Gastroesophageal sphincter (tissue), 4 donors: ENCODE measurements around the gene C5orf58. TPM values are rescaled to one million over a fixed set of nuclear protein-coding genes. Genes with fewer than 3 reads are reported as not detected.

Experiments used
- ATAC-seq: fragments of 150-250 bp; one replicate; pipeline ENCODE4 v1.9.1; 2016; ENCODE audit warnings: mild to moderate bottlenecking, moderate library complexity
- H3K27ac ChIP-seq, 4 donors: fragments of 200-600 bp; sonication (generic) in 3 of 4; 1 replicate in 3 of 4; 2 replicates in 1 of 4; pipeline ENCODE4 v1.5.1; 2016 to 2019
- H3K27me3 ChIP-seq: fragments of 200-600 bp; sonication (generic); one replicate; pipeline ENCODE4 v1.5.1; 2019
- H3K36me3 ChIP-seq, 2 donors: fragments of 200-600 bp; sonication (generic); one replicate each; pipeline ENCODE4 v1.5.1; 2019; ENCODE audit warnings: control low read depth in 1 of 2
- H3K4me1 ChIP-seq, 3 donors: fragments of 200-600 bp; sonication (generic); 1 replicate in 2 of 3; 2 replicates in 1 of 3; pipeline ENCODE4 v1.5.1; 2016 to 2019; ENCODE audit warnings: control low read depth in 2 of 3
- H3K4me3 ChIP-seq, 2 donors: fragments of 200-600 bp; sonication (generic); one replicate each; pipeline ENCODE4 v1.5.1; 2019; ENCODE audit warnings: mild to moderate bottlenecking in 1 of 2, moderate library complexity in 1 of 2
- H3K9me3 ChIP-seq, 3 donors: fragments of 200-600 bp; sonication (generic); one replicate each; pipeline ENCODE4 v1.5.1; 2017 to 2019; ENCODE audit warnings: control low read depth in 2 of 3
- EP300 ChIP-seq: sonication (generic); formaldehyde crosslinking; IDR thresholded peaks from one replicate; pipeline ENCODE4 v1.6.1; 2017; ENCODE audit warnings: antibody characterized with exemption, mild to moderate bottlenecking
- POLR2A ChIP-seq, 2 donors: fragments of 450-650 bp; IDR thresholded peaks; one replicate each; pipeline ENCODE4 v1.6.1; 2017; ENCODE audit warnings: antibody characterized with exemption in 2 of 2, mild to moderate bottlenecking in 2 of 2, moderate library complexity in 1 of 2
- POLR2AphosphoS5 ChIP-seq: sonication (generic); formaldehyde crosslinking; IDR thresholded peaks from one replicate; pipeline ENCODE4 v1.6.1; 2017; ENCODE audit warnings: antibody characterized with exemption
- WGBS, 2 donors: methylation state at CpG; one replicate each; pipeline ENCODE4 v1.1.5; 2018; ENCODE audit warnings: low coverage in 1 of 2; 5-methylcytosine and 5-hydroxymethylcytosine counted together
- total RNA-seq, 4 donors: library from RNA; depleted of rRNA; stranded (reverse); fragments of >200 nt; gene quantifications; one replicate each; pipeline ENCODE4 v1.1.0, GENCODE V29; 2016
- TF ChIP-seq, protein P1 (sequence below), 4 experiments: fragments of 200-600 bp in 2 of 4; fragments of 450-650 bp in 2 of 4; sonication (generic) in 1 of 4; IDR thresholded peaks; one replicate each; pipeline ENCODE4 v1.5.1; 2017 to 2019; ENCODE audit warnings: antibody characterized with exemption in 4 of 4, mild to moderate bottlenecking in 2 of 4, moderate library complexity in 2 of 4

C5orf58 gene
- total RNA-seq, 4 donors from 2014 or later: not detected

DNA sequence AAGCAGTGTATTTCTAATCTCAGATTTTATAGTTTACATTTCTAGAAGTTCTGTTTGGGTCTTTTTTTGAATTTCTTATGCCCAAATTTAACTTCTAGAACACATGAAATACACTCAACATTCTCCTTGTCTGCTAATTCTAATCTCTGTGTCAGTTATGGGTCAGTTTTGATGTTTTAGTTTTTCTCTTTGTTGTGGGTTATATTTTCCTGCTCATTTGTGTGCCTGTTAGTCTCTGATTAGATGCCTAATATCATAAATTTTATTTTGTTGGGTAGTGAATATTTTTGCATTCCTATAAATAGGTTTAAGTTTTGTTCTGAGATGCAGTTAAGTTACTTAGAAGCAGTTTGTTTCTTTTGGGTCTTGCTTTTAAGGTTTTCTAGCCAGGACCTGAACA, 52.4 kb downstream of the C5orf58 start:
- TF ChIP-seq EP300 (no peak), POLR2A (IDR thresholded peaks at IDR 0.05) (no peak), POLR2AphosphoS5 (no peak)
- TF ChIP-seq, protein P1, sequence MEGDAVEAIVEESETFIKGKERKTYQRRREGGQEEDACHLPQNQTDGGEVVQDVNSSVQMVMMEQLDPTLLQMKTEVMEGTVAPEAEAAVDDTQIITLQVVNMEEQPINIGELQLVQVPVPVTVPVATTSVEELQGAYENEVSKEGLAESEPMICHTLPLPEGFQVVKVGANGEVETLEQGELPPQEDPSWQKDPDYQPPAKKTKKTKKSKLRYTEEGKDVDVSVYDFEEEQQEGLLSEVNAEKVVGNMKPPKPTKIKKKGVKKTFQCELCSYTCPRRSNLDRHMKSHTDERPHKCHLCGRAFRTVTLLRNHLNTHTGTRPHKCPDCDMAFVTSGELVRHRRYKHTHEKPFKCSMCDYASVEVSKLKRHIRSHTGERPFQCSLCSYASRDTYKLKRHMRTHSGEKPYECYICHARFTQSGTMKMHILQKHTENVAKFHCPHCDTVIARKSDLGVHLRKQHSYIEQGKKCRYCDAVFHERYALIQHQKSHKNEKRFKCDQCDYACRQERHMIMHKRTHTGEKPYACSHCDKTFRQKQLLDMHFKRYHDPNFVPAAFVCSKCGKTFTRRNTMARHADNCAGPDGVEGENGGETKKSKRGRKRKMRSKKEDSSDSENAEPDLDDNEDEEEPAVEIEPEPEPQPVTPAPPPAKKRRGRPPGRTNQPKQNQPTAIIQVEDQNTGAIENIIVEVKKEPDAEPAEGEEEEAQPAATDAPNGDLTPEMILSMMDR (IDR thresholded peaks at IDR 0.05): no peak
- H3K4me1 ChIP-seq: peaks cover 0 to 29% (median 7%) of the 10 kb centered on the region in 3 donors
- no peak for ATAC-seq
- no peak overlapping the region for H3K4me3 ChIP-seq
- peaks cover 0 to 8% (median 0%) of the 10 kb centered on the region in 3 donors for H3K9me3 ChIP-seq
- H3K36me3 ChIP-seq: no peaks in the 10 kb centered on the region
- H3K27me3 ChIP-seq: no peaks in the 10 kb centered on the region
- H3K27ac ChIP-seq: no peak overlapping the region

DNA sequence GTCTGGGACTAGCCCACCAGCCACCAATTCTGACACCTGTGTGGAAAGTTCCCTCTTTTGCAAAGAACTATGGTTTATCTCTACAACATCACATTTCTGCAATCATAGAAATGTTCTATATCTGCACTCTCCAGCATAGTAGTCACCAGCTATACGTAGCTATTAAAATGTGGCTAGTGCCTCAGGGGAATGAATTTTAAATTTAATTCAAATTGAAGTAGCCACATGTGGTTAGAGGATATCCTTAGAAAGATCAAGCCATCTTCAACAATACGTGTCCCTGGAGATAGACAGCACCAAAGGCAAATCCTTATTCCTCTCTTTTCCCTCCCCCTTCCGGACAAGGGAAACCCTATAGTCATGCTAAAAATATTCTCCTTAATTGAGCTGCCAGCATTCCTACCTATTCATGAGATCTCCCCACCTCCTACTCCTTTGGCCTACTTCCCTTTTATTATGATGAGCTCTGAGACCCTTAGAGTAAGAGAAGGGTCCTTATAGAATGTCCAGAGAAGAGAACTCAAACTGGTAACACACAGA, 53.7 kb downstream of the C5orf58 start:
- Histone ChIP-seq H3K27me3 (no peaks in the 10 kb centered on the region), H3K27ac (no peak overlapping the region), H3K4me3 (no peak overlapping the region), H3K36me3 (no peaks in the 10 kb centered on the region), H3K9me3 (peaks cover 0 to 11% (median 0%) of the 10 kb centered on the region in 3 donors), H3K4me1 (peaks cover 0 to 23% (median 7%) of the 10 kb centered on the region in 3 donors)
- no peak for TF ChIP-seq POLR2AphosphoS5
- no peak for TF ChIP-seq POLR2A (IDR thresholded peaks at IDR 0.05)
- TF ChIP-seq, protein P1 (IDR thresholded peaks at IDR 0.05): no peak
- TF ChIP-seq EP300: no peak
- WGBS, 2 donors: 73 to 100% methylated on average over 3 of the region's 3 CpGs
- no peak for ATAC-seq

DNA sequence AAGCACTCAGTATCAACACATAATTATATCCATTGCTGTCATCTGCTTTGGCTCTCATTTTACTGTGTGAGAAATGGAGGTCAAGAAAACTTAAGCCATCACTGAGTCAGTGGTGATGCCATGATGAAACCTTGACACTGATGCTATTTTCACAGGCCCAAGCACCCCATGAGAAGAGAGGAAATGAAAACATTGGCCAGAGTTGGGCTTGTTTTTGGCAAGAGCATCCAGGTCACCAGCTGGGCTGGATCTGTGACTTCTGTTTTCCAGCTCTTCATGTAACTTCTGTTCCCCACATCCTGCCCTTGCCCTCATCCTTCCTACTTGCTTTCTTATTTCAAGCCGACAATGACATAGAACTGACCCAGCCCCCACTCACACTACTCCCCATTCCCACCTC, 54.7 kb downstream of the C5orf58 start:
- peak overlapping the region in 3 of 4 donors; percentile 34 to 47 (median 41) for H3K27ac ChIP-seq

DNA sequence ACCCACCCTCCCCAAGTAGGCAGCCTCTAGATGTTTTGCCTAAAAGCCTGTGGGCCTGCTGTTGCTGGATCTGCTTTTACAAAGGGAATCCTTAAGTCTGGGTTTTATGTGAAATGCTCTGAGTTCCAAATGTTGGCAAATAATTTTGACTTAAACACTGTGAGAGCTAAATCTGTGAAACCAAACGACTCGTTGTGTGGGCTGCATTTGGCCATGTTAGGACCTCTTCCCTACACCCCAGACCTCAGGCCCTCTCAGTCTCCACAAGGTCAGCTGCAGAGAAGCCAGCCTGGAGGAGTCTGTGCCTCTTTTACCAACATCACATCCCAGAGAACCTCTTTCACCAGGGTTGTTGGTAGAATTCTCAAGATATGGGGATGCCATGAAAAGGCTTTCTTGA, 55.4 kb downstream of the C5orf58 start:
- no peak for ATAC-seq
- peaks cover 0 to 23% (median 7%) of the 10 kb centered on the region in 3 donors for H3K4me1 ChIP-seq
- peak overlapping the region in 3 of 4 donors; percentile 34 to 47 (median 41) for H3K27ac ChIP-seq
- no peaks in the 10 kb centered on the region for H3K36me3 ChIP-seq
- H3K4me3 ChIP-seq: no peak overlapping the region
- H3K9me3 ChIP-seq: peaks cover 0 to 11% (median 0%) of the 10 kb centered on the region in 3 donors
- 90% methylated on average over 2 of the region's 2 CpGs; no CpG with 5 or more reads in 1 of the 2 donors for WGBS, 2 donors
- no peaks in the 10 kb centered on the region for H3K27me3 ChIP-seq
- no peak for TF ChIP-seq POLR2AphosphoS5
- TF ChIP-seq, protein P1 (IDR thresholded peaks at IDR 0.05): no peak
- no peak for TF ChIP-seq EP300
- no peak for TF ChIP-seq POLR2A (IDR thresholded peaks at IDR 0.05)

More for the DNA sequence above, 54.7 kb downstream of the C5orf58 start:
- H3K36me3 ChIP-seq: no peaks in the 10 kb centered on the region
- ATAC-seq: peak; percentile 84
- H3K27me3 ChIP-seq: no peaks in the 10 kb centered on the region
- TF ChIP-seq EP300 (no peak), POLR2AphosphoS5 (peak; percentile 84)
- peaks cover 0 to 23% (median 7%) of the 10 kb centered on the region in 3 donors for H3K4me1 ChIP-seq
- H3K4me3 ChIP-seq: no peak overlapping the region
- 20 to 36% methylated on average over 1 of the region's 1 CpG for WGBS, 2 donors
- peaks cover 0 to 11% (median 0%) of the 10 kb centered on the region in 3 donors for H3K9me3 ChIP-seq

DNA sequence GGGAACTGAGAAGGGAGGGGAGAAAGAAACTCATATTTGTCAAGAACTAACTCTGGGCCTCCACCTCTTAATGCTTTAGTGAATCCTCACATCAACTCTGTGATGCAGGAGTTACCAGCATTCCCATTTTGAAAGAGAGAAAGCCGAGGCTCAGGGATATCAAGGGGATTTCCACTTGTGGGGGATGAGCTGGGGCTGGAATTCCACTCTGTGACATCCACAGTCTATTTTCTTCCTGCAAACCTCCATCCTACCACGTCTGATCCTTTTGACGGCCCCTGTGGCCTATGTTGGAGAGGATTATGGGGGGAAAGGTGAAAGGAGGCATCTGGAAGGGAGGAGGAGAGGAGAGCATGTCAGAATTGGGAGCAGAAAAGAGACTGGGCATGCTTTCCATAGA, 55.8 kb downstream of the C5orf58 start:
- 53% methylated on average over 2 of the region's 3 CpGs; no CpG with 5 or more reads in 1 of the 2 donors for WGBS, 2 donors
- Histone ChIP-seq H3K36me3 (no peaks in the 10 kb centered on the region), H3K27me3 (no peaks in the 10 kb centered on the region), H3K4me1 (peaks cover 0 to 23% (median 7%) of the 10 kb centered on the region in 3 donors), H3K27ac (peak overlapping the region in 3 of 4 donors; percentile 33 to 47 (median 41)), H3K9me3 (peaks cover 0 to 9% (median 0%) of the 10 kb centered on the region in 3 donors), H3K4me3 (no peak overlapping the region)
- no peak for ATAC-seq
- no peak for TF ChIP-seq EP300
- TF ChIP-seq, protein P1 (IDR thresholded peaks at IDR 0.05): no peak
- TF ChIP-seq POLR2AphosphoS5: no peak
- TF ChIP-seq POLR2A (IDR thresholded peaks at IDR 0.05): no peak
